IPS-NIHi7 (cell line): ENCODE results near the gene KCND3.

Experiments used
- DNase-seq: peaks from one replicate; pipeline ENCODE4 v3.0.0; 2012; ENCODE audit warnings: mixed read lengths; ENCODE audit errors: extremely low spot score

The KCND3 gene

GRCh38 chr1:111729946-111730681 is 259.4 kb downstream of the KCND3 start:
- DNase-seq, result no peak

DNA sequence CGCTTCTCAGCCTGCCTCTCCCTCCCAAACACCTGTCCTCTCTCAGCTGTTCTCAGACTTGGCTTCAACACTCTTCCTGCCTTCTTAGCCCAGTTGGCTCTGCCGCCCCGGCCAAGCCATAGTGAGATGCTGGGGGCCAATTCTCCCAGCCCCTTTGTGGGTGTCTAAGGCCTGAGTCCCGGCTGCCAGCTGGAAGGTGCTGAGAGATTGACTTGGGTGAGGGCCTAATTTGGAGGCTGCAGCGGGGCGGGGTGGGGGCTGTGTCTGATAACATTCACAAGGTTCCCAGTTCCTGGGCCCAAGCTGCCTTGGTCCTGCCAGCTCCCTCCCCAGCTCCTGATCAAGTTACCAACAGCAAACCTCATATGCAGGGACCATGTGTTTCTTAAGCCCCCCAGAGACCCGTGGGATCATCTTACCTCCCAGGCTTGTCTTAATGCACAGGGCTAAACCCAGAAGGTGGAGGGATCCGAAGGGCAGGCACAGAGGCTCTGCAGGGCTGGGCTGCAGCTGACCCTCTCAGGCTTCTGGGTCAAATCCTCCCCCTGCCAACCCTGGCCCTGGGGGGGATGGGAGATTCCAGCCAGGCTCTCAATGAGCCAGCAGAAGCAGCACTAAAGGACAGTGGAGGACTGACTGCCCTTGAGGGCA is 260.1 kb downstream of the KCND3 start:
- no peak for DNase-seq

DNA sequence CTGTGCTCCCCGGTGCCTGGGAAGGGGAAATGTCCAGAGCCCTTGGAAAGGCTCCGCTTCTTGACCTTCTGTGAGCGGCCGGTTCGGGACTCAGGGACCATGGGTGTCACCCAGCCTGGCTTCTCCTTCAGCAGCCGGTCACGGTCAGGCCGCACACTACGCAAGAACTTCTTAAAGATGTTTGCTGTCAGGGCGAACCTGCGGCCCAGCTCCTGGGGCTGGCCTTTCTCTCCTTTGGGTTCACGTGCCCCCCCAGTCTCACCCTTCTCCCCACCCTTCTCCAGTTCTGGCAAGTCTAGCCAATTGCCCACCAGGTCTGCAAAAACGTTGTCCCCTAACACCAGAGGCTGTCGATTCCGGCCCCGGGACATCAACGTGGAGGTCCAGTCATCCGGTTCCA is 262.4 kb downstream of the KCND3 start:
- no peak for DNase-seq

GRCh38 chr1:111725192-111725591 is 264.3 kb downstream of the KCND3 start:
- peak; percentile 36 for DNase-seq

DNA sequence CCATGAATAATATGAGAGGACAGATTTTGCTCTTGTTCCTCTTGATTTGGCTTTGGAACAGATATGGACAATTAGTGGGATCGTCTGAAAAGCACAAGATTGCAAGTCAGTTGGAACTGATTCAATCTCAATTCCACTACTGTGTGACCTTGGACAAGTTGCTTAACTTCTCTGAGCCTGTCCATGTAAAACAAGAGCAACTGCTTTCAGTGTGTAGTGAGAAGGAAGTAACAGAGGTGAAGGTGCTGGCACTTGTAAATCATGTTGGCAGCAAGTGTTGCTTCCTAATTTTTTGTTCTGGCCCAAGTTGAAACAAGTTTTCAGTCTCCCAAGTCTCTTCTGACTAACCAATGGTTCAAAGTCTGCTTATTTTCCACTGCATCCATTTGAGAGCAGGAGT is 265.6 kb downstream of the KCND3 start:
- DNase-seq, result no peak

- DNase-seq, result no peak
Observed at GRCh38 chr1:111723091-111723806, 266.2 kb downstream of the KCND3 start.

DNA sequence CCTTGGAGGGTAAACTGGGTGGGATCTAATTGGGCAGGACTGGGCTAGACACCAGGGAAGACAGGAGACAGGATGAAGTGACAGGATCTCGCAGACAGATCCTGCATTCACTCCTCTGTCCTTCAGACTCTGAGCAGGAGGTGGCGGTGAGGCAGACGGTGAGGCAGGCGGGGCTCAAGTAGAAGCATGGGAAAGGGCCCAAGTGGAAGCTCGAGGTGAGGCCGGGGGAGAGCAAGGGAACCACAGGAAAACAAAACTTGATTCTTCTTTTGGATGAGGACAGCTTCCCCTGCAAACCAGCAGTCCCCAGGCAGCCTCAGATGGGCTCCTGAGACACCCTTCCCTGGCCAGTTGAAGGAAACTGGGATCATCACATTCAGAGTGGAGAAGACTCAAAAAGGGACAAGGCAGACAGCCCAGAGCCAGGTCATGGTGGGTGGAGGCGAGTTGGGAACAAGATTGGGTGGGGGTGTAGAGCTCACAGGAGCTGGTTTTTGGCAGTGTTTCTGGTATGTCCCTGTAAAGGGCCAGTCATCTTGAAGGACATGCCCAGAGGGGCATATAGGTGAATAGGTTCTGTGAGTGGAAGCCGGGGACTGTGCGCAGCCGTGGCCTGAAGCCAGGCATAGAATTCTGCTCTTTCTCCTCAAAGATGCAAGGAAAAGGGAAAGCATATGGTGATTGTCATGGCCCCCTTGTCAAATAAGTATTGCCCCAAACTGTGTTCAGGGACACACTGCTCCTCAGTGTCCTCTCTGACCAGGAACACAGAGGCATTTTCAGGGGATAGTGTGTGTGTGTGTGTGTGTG is 268.3 kb downstream of the KCND3 start:
- DNase-seq, result no peak
